Esophagus squamous epithelium (tissue), 5 donors: ENCODE results near the gene MIPOL1. TPM values are rescaled to one million over a fixed set of nuclear protein-coding genes. Genes with fewer than 3 reads are reported as not detected.

ENCODE experiments used
- DNase-seq: peaks from one replicate; lab custom pipeline; 2025; lab: John Stamatoyannopoulos, UW
- H3K27ac ChIP-seq, 4 donors: fragments of 200-600 bp; sonication (generic); one replicate each; pipeline ENCODE4 v1.5.1; 2016 to 2019; ENCODE audit warnings: mild to moderate bottlenecking in 1 of 4
- H3K27me3 ChIP-seq, 4 donors: fragments of 200-600 bp; sonication (generic); 1 replicate in 3 of 4; 2 replicates in 1 of 4; pipeline versions ENCODE4 v1.5.1 to v1.6.0; 2017 to 2021; ENCODE audit warnings: antibody characterized with exemption in 1 of 4
- H3K36me3 ChIP-seq, 3 donors: fragments of 200-600 bp; sonication (generic); one replicate each; pipeline ENCODE4 v1.5.1; 2016 to 2019
- H3K4me1 ChIP-seq, 3 donors: fragments of 200-600 bp; sonication (generic); one replicate each; pipeline ENCODE4 v1.5.1; 2017 to 2019
- H3K4me3 ChIP-seq, 4 donors: fragments of 200-600 bp; sonication (generic); 1 replicate in 3 of 4; 2 replicates in 1 of 4; pipeline ENCODE4 v1.5.1; 2016 to 2019; ENCODE audit warnings: mild to moderate bottlenecking in 2 of 4, moderate library complexity in 1 of 4
- H3K9me3 ChIP-seq, 3 donors: fragments of 200-600 bp; sonication (generic); one replicate each; pipeline ENCODE4 v1.5.1; 2016 to 2019
- CTCF ChIP-seq, 6 experiments: fragments of 450-650 bp in 4 of 6; fragments of 200-600 bp in 2 of 6; sonication (generic) in 2 of 6; IDR thresholded peaks; one replicate each; pipeline ENCODE4 v1.5.1; 2016 to 2019; ENCODE audit warnings: antibody characterized with exemption in 6 of 6, mild to moderate bottlenecking in 4 of 6, moderate library complexity in 4 of 6
- POLR2A ChIP-seq, 4 donors: fragments of 450-650 bp; IDR thresholded peaks; one replicate each; pipeline ENCODE4 v1.6.1; 2017; ENCODE audit warnings: antibody characterized with exemption in 4 of 4, mild to moderate bottlenecking in 4 of 4, moderate library complexity in 3 of 4
- WGBS, 2 donors: methylation state at CpG; one replicate each; pipeline ENCODE4 v1.1.5; 2018; 5-methylcytosine and 5-hydroxymethylcytosine counted together
- intact Hi-C: fragments of 100-400 bp; cut with DNase I; formaldehyde crosslinking; loops from one replicate; pipeline ENCODE4 v1.15.0; 2022
- total RNA-seq, 4 donors: library from RNA; depleted of rRNA; stranded (reverse); fragments of >200 nt; gene quantifications; one replicate each; pipeline ENCODE4 v1.1.0, GENCODE V29; 2016
- donor health status: DM: yes; HTN: yes; CAD: no.

MIPOL1 gene
- total RNA-seq, 4 donors from 2014 or later: 4.9 to 13.7 (median 7.1) TPM

DNA sequence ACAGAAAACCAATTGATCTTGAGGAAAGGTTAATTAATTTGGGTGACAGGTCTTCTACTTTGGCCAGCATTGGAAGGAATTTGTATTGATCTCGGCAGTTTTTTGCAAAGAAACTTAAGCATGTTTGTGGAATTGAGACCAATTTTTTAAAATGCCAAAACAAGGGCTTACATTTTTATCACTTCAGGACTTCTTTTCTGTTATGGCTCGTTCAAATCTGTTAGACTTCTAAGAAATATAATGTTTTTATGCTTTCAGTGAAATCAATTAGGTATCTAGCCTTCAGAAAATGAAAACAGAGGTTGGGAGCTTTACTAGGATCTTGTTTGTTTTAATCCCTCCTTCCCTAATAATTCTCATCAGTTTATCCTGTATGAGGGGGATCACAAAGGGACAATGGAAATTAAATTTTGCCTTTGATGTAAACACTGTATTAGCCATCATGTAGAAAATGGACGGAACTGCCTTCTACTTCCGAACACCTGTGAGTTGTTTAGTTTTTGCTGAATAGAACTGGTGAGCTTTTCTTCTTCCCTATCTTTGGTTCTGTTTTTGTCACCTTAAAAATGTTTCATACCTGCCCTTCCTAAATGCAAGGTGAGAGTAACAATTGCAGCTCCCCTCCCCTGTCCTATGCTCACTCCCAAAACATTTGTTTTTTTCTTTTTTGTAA, 389.5 kb downstream of the MIPOL1 start:
- no peak for DNase-seq
- 6 to 10% methylated on average over 4 of the region's 4 CpGs for WGBS, 2 donors
- peaks cover 0 to 63% (median 14%) of the 10 kb centered on the region in 3 donors for H3K4me1 ChIP-seq
- H3K27me3 ChIP-seq: peaks cover 0 to 100% (median 17%) of the 10 kb centered on the region in 4 donors
- H3K9me3 ChIP-seq: no peaks in the 10 kb centered on the region
- TF ChIP-seq CTCF (IDR thresholded peaks at IDR 0.05) (no peak), POLR2A (IDR thresholded peaks at IDR 0.05) (no peak)
- peak overlapping the region; percentile 58 to 72 (median 62) for H3K4me3 ChIP-seq
- H3K27ac ChIP-seq: peak overlapping the region; percentile 84 to 95 (median 90)
- intact Hi-C loops: no loop called here
- H3K36me3 ChIP-seq: no peaks in the 10 kb centered on the region

GRCh38 chr14:37587881-37588666, 390.3 kb downstream of the MIPOL1 start:
- intact Hi-C loops: no loop called here
- Histone ChIP-seq H3K4me3 (peak overlapping the region; percentile 58 to 72 (median 62)), H3K27me3 (peaks cover 0 to 100% (median 23%) of the 10 kb centered on the region in 4 donors), H3K4me1 (peaks cover 5 to 70% (median 14%) of the 10 kb centered on the region in 3 donors), H3K27ac (peak overlapping the region; percentile 84 to 95 (median 90)), H3K9me3 (no peaks in the 10 kb centered on the region), H3K36me3 (no peaks in the 10 kb centered on the region)
- DNase-seq: no peak
- TF ChIP-seq CTCF (IDR thresholded peaks at IDR 0.05) (no peak), POLR2A (IDR thresholded peaks at IDR 0.05) (no peak)
- 4% methylated on average over 19 of the region's 63 CpGs; no CpG with 5 or more reads in 1 of the 2 donors for WGBS, 2 donors

GRCh38 chr14:37588667-37588955, 390.9 kb downstream of the MIPOL1 start:
- TF ChIP-seq POLR2A (IDR thresholded peaks at IDR 0.05) (no peak), CTCF (IDR thresholded peaks at IDR 0.05) (no peak)
- Histone ChIP-seq H3K9me3 (no peaks in the 10 kb centered on the region), H3K4me3 (peak overlapping the region; percentile 58 to 72 (median 62)), H3K4me1 (peaks cover 5 to 66% (median 14%) of the 10 kb centered on the region in 3 donors), H3K27me3 (peaks cover 0 to 100% (median 24%) of the 10 kb centered on the region in 4 donors), H3K36me3 (no peaks in the 10 kb centered on the region), H3K27ac (peak overlapping the region; percentile 84 to 95 (median 90))
- intact Hi-C loops: no loop called here
- 11 to 14% methylated on average over 5 to 6 of the region's 6 CpGs for WGBS, 2 donors
- no peak for DNase-seq

DNA sequence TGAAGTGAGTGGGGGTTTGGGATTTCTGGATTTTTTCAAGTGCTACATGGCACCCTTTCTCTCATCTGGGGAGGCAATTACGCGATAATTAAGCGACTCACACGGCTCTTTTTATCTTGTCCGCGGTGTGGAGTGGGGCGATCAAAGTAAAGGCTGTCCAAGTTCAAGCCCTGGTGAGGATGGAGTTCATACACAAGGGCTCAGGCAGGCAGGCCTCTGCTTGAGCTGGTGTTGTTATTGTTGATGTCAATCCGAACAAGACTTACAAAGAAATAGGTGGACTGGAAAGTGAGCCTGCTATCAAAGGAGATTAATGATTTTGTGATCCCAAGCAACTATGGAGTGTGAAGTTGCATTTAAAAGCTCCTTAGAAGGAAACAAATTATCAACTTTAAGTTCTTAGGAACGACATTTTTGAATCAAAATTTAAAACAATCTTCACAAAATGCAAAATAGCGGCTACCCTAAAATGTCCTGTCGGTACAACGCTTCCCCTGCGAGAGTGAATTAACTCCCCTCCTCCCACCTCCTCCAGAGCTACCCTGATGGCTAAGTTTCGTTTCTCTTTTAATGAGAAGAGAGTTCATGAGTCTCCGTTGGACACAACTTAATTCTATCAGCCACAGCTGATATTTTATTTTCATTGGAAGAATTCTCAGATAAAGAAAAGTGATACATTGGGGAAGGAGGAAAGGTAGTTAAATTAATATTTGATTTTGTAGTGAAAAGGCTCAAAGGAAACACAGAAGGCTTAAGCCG, 391.4 kb downstream of the MIPOL1 start:
- Histone ChIP-seq H3K9me3 (no peaks in the 10 kb centered on the region), H3K36me3 (no peaks in the 10 kb centered on the region), H3K4me1 (peaks cover 5 to 65% (median 12%) of the 10 kb centered on the region in 3 donors), H3K27ac (peak overlapping the region; percentile 84 to 95 (median 90)), H3K27me3 (peaks cover 0 to 100% (median 24%) of the 10 kb centered on the region in 4 donors), H3K4me3 (peak overlapping the region; percentile 58 to 72 (median 62))
- TF ChIP-seq CTCF (IDR thresholded peaks at IDR 0.05) (no peak), POLR2A (IDR thresholded peaks at IDR 0.05) (no peak)
- intact Hi-C loops: no loop called here
- 9% methylated on average over 9 to 15 of the region's 16 CpGs for whole genome bisulfite sequencing, 2 donors
- DNase-seq: no peak
